Upper lobe of left lung (tissue), 6 donors: ENCODE data around the gene COL7A1. TPM values are rescaled to one million over a fixed set of nuclear protein-coding genes. Genes with fewer than 3 reads are reported as not detected.
A peak's percentile ranks its signal among the peaks of the same experiment; 100 is the strongest.

Source experiments
- ATAC-seq, 2 donors: fragments of 200-7000 bp; cut with Tn5 transposase; one replicate each; pipeline ENCODE4 v1.9.1; 2022; ENCODE audit warnings: mild to moderate bottlenecking in 2 of 2, moderate library complexity in 2 of 2; ENCODE audit not compliant: low FRiP score in 2 of 2
- DNase-seq, 2 donors: peaks; one replicate each; pipeline ENCODE4 v3.0.0-alpha.2; 2019 to 2020
- H3K27ac ChIP-seq, 4 donors: fragments of 200-600 bp; sonication (generic); one replicate each; pipeline ENCODE4 v1.5.1; 2016 to 2019
- H3K27me3 ChIP-seq, 4 donors: fragments of 200-600 bp; sonication (generic); one replicate each; pipeline ENCODE4 v1.5.1; 2017 to 2019
- H3K36me3 ChIP-seq, 4 donors: fragments of 200-600 bp; sonication (generic); one replicate each; pipeline ENCODE4 v1.5.1; 2016 to 2019
- H3K4me1 ChIP-seq, 4 donors: fragments of 200-600 bp; sonication (generic); one replicate each; pipeline ENCODE4 v1.5.1; 2018 to 2019
- H3K4me3 ChIP-seq, 4 donors: fragments of 200-600 bp; sonication (generic); one replicate each; pipeline ENCODE4 v1.5.1; 2017 to 2019; ENCODE audit warnings: mild to moderate bottlenecking in 2 of 4, moderate library complexity in 1 of 4
- H3K9me3 ChIP-seq, 4 donors: fragments of 200-600 bp; sonication (generic); one replicate each; pipeline ENCODE4 v1.5.1; 2018 to 2019
- EP300 ChIP-seq, 4 donors: sonication (generic); formaldehyde crosslinking; IDR thresholded peaks; one replicate each; pipeline ENCODE4 v1.5.1; 2017; ENCODE audit warnings: antibody characterized with exemption in 4 of 4, control low read depth in 2 of 4
- POLR2A ChIP-seq, 4 donors: fragments of 450-650 bp; IDR thresholded peaks; one replicate each; pipeline ENCODE4 v1.5.1; 2016 to 2017; ENCODE audit warnings: antibody characterized with exemption in 4 of 4, mild to moderate bottlenecking in 2 of 4
- POLR2AphosphoS5 ChIP-seq, 2 donors: sonication (generic); formaldehyde crosslinking; IDR thresholded peaks; one replicate each; pipeline ENCODE4 v1.5.1; 2017; ENCODE audit warnings: antibody characterized with exemption in 2 of 2
- WGBS, 2 donors: methylation state at CpG; one replicate each; pipeline ENCODE4 v1.1.5; 2017 to 2018; 5-methylcytosine and 5-hydroxymethylcytosine counted together
- total RNA-seq, 6 donors: library from RNA; depleted of rRNA in 4 of 6; stranded (reverse); fragments of >200 nt in 4 of 6; gene quantifications; one replicate each; pipeline versions ENCODE4 v1.1.0 to v1.2.1, GENCODE V29; 2016 to 2021
- TF ChIP-seq, protein P1 (sequence below), 6 experiments: fragments of 450-650 bp in 4 of 6; fragments of 200-600 bp in 2 of 6; sonication (generic) in 2 of 6; IDR thresholded peaks; one replicate each; pipeline ENCODE4 v1.5.1; 2016 to 2019; ENCODE audit warnings: antibody characterized with exemption in 6 of 6
- donor health status: DM: no; HTN: no; CAD: no; lungs with moderate emphysema.
- donor health status: DM: no; HTN: yes; CAD: no; lungs with severe emphysema.

COL7A1 gene
- total RNA-seq, 6 donors from 2014 or later: 2.7 to 30.4 (median 4.6) TPM

DNA sequence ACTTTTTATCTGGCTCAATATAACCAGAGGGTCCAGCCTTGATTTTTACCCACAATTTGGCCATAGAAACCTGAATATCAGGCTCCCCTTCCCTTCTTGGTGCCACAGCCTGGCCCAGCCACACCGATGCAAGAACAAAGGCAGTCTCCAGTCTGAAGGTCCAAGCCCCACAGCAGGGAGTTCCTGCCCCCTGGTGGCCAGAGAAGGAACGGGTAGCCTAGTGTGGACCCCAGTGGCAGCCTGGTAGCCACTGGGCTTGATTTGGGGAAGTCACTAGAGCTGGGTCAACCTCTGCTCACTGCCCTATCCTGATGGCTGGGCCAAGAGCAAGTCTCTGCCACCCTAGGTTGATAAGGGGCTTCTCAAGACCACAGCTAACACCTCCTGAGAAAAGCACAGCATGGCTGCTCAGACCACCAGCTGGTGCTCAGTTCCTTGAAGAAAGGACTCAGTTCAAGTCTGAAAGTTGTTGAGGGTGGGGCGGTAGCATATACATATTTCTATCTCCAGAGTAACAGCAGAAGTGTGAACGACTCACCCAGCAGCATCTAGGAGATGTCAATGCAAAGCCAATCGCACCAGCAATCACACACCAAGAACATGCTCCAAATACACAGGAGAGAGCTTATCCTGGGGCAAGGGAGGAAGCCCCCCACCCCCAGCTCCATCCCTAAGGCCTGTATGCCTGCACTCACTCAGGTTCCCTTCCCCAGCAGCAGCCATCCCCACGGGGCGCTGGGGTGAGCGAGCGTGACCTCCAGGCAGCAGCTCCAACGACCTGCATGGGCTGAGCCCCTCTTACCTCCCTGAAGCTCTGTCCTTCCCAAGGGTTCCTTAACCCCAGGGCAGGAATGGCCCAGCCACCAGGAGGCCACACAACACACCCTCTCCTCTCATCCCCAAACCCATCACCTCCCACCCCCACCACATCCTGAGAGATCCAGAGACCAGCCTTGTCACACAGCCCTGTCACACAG, 46.1 kb downstream of the COL7A1 start:
- Histone ChIP-seq H3K27ac (peak overlapping the region in 2 of 4 donors; percentile 14 to 21), H3K9me3 (no peaks in the 10 kb centered on the region), H3K36me3 (peaks cover 0 to 11% (median 4%) of the 10 kb centered on the region in 4 donors), H3K27me3 (no peaks in the 10 kb centered on the region), H3K4me1 (peaks cover 0 to 15% (median 5%) of the 10 kb centered on the region in 4 donors), H3K4me3 (no peak overlapping the region)
- peak; percentile 85 to 96 for ATAC-seq
- TF ChIP-seq POLR2AphosphoS5 (IDR thresholded peaks at IDR 0.05) (peak in 1 of 2 donors; percentile 72), EP300 (IDR thresholded peaks at IDR 0.05) (no peak), POLR2A (IDR thresholded peaks at IDR 0.05) (peak in 1 of 4 donors; percentile 24)
- TF ChIP-seq, protein P1, sequence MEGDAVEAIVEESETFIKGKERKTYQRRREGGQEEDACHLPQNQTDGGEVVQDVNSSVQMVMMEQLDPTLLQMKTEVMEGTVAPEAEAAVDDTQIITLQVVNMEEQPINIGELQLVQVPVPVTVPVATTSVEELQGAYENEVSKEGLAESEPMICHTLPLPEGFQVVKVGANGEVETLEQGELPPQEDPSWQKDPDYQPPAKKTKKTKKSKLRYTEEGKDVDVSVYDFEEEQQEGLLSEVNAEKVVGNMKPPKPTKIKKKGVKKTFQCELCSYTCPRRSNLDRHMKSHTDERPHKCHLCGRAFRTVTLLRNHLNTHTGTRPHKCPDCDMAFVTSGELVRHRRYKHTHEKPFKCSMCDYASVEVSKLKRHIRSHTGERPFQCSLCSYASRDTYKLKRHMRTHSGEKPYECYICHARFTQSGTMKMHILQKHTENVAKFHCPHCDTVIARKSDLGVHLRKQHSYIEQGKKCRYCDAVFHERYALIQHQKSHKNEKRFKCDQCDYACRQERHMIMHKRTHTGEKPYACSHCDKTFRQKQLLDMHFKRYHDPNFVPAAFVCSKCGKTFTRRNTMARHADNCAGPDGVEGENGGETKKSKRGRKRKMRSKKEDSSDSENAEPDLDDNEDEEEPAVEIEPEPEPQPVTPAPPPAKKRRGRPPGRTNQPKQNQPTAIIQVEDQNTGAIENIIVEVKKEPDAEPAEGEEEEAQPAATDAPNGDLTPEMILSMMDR (IDR thresholded peaks at IDR 0.05): peak; percentile 93 to 97 (median 96)
- DNase-seq: peak in 1 of 2 donors; percentile 90
- WGBS, 2 donors: 40 to 69% methylated on average over 2 to 10 of the region's 10 CpGs

DNA sequence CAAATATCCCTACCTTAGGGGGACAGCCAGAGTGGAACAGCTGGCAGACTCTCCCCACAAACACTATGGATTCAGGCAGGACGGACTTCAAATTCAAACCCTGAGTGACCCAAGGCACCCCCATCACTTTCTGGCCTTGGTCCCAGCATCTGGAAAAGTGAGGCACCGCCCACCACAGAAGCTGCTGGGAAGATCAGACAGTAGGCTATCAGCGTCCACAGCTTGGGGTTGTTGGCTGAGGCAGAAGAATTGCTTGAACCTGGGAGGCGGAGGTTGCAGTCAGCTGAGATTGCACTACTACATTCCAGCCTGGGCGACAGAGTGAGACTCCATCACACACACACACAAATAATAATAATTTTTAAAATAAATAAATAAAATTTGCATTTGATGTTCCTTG, 47.0 kb downstream of the COL7A1 start:
- ATAC-seq (no peak), DNase-seq (no peak)
- TF ChIP-seq POLR2A (IDR thresholded peaks at IDR 0.05) (no peak), EP300 (IDR thresholded peaks at IDR 0.05) (no peak), POLR2AphosphoS5 (IDR thresholded peaks at IDR 0.05) (no peak)
- TF ChIP-seq, protein P1 (IDR thresholded peaks at IDR 0.05): no peak
- WGBS, 2 donors: 87 to 88% methylated on average over 5 of the region's 5 CpGs
- H3K36me3 ChIP-seq: peaks cover 0 to 11% (median 4%) of the 10 kb centered on the region in 4 donors
- H3K27ac ChIP-seq: no peak overlapping the region
- no peaks in the 10 kb centered on the region for H3K27me3 ChIP-seq
- no peak overlapping the region for H3K4me3 ChIP-seq
- peaks cover 0 to 22% (median 11%) of the 10 kb centered on the region in 4 donors for H3K4me1 ChIP-seq
- H3K9me3 ChIP-seq: no peaks in the 10 kb centered on the region

DNA sequence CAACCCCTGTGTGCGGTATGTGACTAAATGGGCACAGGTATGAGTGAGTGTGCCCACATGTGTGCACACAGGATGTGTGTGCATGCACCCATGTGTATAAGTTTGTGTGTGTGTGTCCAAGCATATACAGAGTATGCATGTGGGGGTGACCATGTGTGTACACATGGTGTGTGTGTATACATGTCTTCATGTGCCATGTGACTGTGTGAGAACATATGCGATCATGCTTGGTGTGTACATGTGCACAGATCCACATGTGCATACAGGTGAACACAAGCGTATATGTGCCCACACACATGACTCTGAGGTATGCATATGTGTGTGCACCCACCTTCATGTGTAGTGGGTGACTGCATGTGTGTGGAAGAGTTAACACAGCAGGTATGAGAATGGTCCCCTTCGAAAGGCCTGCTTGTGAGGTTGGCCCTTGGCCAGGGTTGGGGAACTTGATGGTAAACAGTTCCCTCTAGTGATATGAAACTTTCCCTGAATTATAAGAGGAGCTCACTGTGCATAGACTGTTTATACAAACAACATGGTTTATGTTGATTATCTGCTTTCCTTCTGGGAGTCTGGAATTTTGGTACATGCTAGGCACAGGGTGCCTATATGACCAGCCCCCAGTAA, 48.8 kb downstream of the COL7A1 start:
- TF ChIP-seq EP300 (IDR thresholded peaks at IDR 0.05): no peak
- no peak for TF ChIP-seq POLR2A (IDR thresholded peaks at IDR 0.05)
- TF ChIP-seq, protein P1 (IDR thresholded peaks at IDR 0.05): no peak
- TF ChIP-seq POLR2AphosphoS5 (IDR thresholded peaks at IDR 0.05): no peak
- DNase-seq (no peak), ATAC-seq (no peak)
- no peak overlapping the region for H3K4me3 ChIP-seq
- no peaks in the 10 kb centered on the region for H3K27me3 ChIP-seq
- H3K9me3 ChIP-seq: no peaks in the 10 kb centered on the region
- peaks cover 0 to 12% (median 5%) of the 10 kb centered on the region in 4 donors for H3K36me3 ChIP-seq
- WGBS, 2 donors: 59 to 79% methylated on average over 2 to 4 of the region's 4 CpGs
- no peak overlapping the region for H3K27ac ChIP-seq
- peaks cover 0 to 16% (median 10%) of the 10 kb centered on the region in 4 donors for H3K4me1 ChIP-seq

DNA sequence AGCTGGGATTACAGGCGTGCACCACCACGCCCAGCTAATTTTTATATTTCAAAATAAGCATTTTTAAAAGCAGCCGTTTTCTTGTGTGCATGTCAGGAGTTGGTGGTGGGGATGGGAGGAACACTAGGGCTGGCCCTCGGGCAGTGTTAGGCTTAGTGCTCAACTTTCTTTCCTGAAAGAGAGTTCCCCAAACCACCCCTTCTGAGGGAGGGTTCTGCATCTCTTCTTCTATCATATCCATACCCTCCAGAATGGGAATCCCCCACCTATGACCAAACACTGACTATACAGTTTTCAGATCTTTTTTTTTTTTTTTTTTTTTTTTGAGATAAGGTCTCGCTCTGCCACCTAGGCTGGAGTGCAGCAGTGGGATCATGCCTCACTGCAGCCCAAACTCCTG, 51.0 kb downstream of the COL7A1 start:
- Histone ChIP-seq H3K27me3 (no peaks in the 10 kb centered on the region), H3K36me3 (peaks cover 0 to 22% (median 5%) of the 10 kb centered on the region in 4 donors), H3K4me3 (no peak overlapping the region), H3K9me3 (no peaks in the 10 kb centered on the region), H3K27ac (no peak overlapping the region), H3K4me1 (peaks cover 0 to 16% (median 10%) of the 10 kb centered on the region in 4 donors)
- WGBS, 2 donors: 83 to 92% methylated on average over 5 of the region's 5 CpGs
- ATAC-seq: no peak
- no peak for DNase-seq
- no peak for TF ChIP-seq POLR2AphosphoS5 (IDR thresholded peaks at IDR 0.05)
- TF ChIP-seq, protein P1 (IDR thresholded peaks at IDR 0.05): no peak
- TF ChIP-seq EP300 (IDR thresholded peaks at IDR 0.05): no peak
- TF ChIP-seq POLR2A (IDR thresholded peaks at IDR 0.05): no peak
